Fibroblast of skin of scalp (primary cell): ENCODE results near the gene RNF13.
"Not testable (repeated sequence)": the region's sequence is repeated elsewhere in the genome, so short reads cannot be mapped to it uniquely, and the experiment has no call there.

Experiments used
- DNase-seq: peaks from one replicate; pipeline ENCODE4 v3.0.0-alpha.2; 2013

RNF13 gene

GRCh38 chr3:149844091-149844490 is 31.1 kb downstream of the RNF13 start:
- no peak for DNase-seq

GRCh38 chr3:149845570-149846244 is 32.7 kb downstream of the RNF13 start:
- DNase-seq, result no peak

- no peak for DNase-seq
Observed at GRCh38 chr3:149848238-149848637, 35.2 kb downstream of the RNF13 start.

- DNase-seq, result no peak
Observed at GRCh38 chr3:149848688-149849087, 35.7 kb downstream of the RNF13 start.

GRCh38 chr3:149850787-149851584 is 38.0 kb downstream of the RNF13 start:
- DNase-seq, result no peak

GRCh38 chr3:149858911-149859310 is 45.9 kb downstream of the RNF13 start:
- no peak for DNase-seq

GRCh38 chr3:149860881-149861280 is 47.9 kb downstream of the RNF13 start:
- DNase-seq, result no peak

- DNase-seq, result no peak
Observed at GRCh38 chr3:149867563-149867962, 54.5 kb downstream of the RNF13 start.

GRCh38 chr3:149871855-149872254 is 58.8 kb downstream of the RNF13 start:
- no peak for DNase-seq

- DNase-seq, result no peak
Observed at GRCh38 chr3:149872589-149872988, 59.6 kb downstream of the RNF13 start.

GRCh38 chr3:149877668-149878067 is 64.7 kb downstream of the RNF13 start:
- no peak for DNase-seq

GRCh38 chr3:149879872-149880271 is 66.9 kb downstream of the RNF13 start:
- DNase-seq, result peak; percentile 68

GRCh38 chr3:149881879-149882278 is 68.9 kb downstream of the RNF13 start:
- no peak for DNase-seq

- no peak for DNase-seq
Observed at GRCh38 chr3:149883134-149883533, 70.1 kb downstream of the RNF13 start.

- not testable (repeated sequence) for DNase-seq
Observed at GRCh38 chr3:149883860-149884259, 70.8 kb downstream of the RNF13 start.

GRCh38 chr3:149884848-149885247 is 71.8 kb downstream of the RNF13 start:
- not testable (repeated sequence) for DNase-seq

- DNase-seq, result no peak
Observed at GRCh38 chr3:149886957-149887356, 73.9 kb downstream of the RNF13 start.

GRCh38 chr3:149891621-149892020 is 78.6 kb downstream of the RNF13 start:
- DNase-seq, result no peak

GRCh38 chr3:149892371-149892770 is 79.4 kb downstream of the RNF13 start:
- DNase-seq, result no peak

GRCh38 chr3:149894205-149894604 is 81.2 kb downstream of the RNF13 start:
- peak; percentile 11 for DNase-seq

- DNase-seq, result no peak
Observed at GRCh38 chr3:149895339-149895738, 82.3 kb downstream of the RNF13 start.

- no peak for DNase-seq
Observed at GRCh38 chr3:149895769-149896168, 82.8 kb downstream of the RNF13 start.

GRCh38 chr3:149898771-149899170 is 85.8 kb downstream of the RNF13 start:
- DNase-seq, result peak; percentile 57

GRCh38 chr3:149900322-149900721 is 87.3 kb downstream of the RNF13 start:
- DNase-seq, result no peak
